ENCODE data around the gene NOTCH4. TPM values are rescaled to one million over a fixed set of nuclear protein-coding genes. Genes with fewer than 3 reads are reported as not detected.
A peak's percentile ranks its signal among the peaks of the same experiment; 100 is the strongest.
"Not testable (repeated sequence)": the region's sequence is repeated elsewhere in the genome, so short reads cannot be mapped to it uniquely, and the experiment has no call there.

The NOTCH4 gene
- total RNA-seq, 3 donors from 2014 or later = 20.8 to 47.9 (median 23.8) TPM

GRCh38 chr6:32190054-32190851, 33.6 kb downstream of the NOTCH4 start, which contains the start of gene PBX2:
Gene PBX2, minus strand, starts transcription at chr6:32190202. Its CDS starts 287 bp downstream, at chr6:32189915.
- TF ChIP-seq CTCF (IDR thresholded peaks at IDR 0.05) (no peak), POLR2AphosphoS5 (IDR thresholded peaks at IDR 0.05) (peak; percentile 39 to 89 (median 56)), POLR2A (IDR thresholded peaks at IDR 0.05) (peak; percentile 91)
- Histone ChIP-seq H3K36me3 (no peaks in the 10 kb centered on the region), H3K27ac (peak within 1 kb of the TSS; percentile 97 to 98), H3K4me1 (peaks cover 0 to 12% of the 10 kb centered on the region in 2 donors), H3K4me3 (peak within 1 kb of the TSS; percentile 68 to 76 (median 74)), H3K9me3 (no peaks in the 10 kb centered on the region), H3K27me3 (no peaks in the 10 kb centered on the region)
- peak; percentile 92 for DNase-seq (ENCODE audit: low spot score in 2 of 2)
- intact Hi-C loops (cut with DNase I; ENCODE audit: low total_unique reads) = no loop called here

GRCh38 chr6:32189742-32190053, 34.2 kb downstream of the NOTCH4 start:
- Histone ChIP-seq H3K36me3 (no peaks in the 10 kb centered on the region), H3K4me3 (peak overlapping the region; percentile 68 to 76 (median 74)), H3K4me1 (peaks cover 0 to 7% of the 10 kb centered on the region in 2 donors), H3K9me3 (no peaks in the 10 kb centered on the region), H3K27ac (peak overlapping the region; percentile 97 to 98), H3K27me3 (no peaks in the 10 kb centered on the region)
- no peak for DNase-seq (ENCODE audit: low spot score in 2 of 2)
- intact Hi-C loops (cut with DNase I; ENCODE audit: low total_unique reads) = no loop called here
- TF ChIP-seq POLR2A (IDR thresholded peaks at IDR 0.05) (no peak), POLR2AphosphoS5 (IDR thresholded peaks at IDR 0.05) (no peak), CTCF (IDR thresholded peaks at IDR 0.05) (no peak)

- no peaks in the 10 kb centered on the region for H3K27me3 ChIP-seq
- no peaks in the 10 kb centered on the region for H3K9me3 ChIP-seq
- H3K36me3 ChIP-seq = no peaks in the 10 kb centered on the region
- H3K4me3 ChIP-seq = peak overlapping the region; percentile 68 to 76 (median 74)
- DNase-seq (ENCODE audit: low spot score in 2 of 2) = no peak
- peaks cover 0 to 6% of the 10 kb centered on the region in 2 donors for H3K4me1 ChIP-seq
- peak overlapping the region; percentile 97 to 98 for H3K27ac ChIP-seq
- intact Hi-C loops (cut with DNase I; ENCODE audit: low total_unique reads) = no loop called here
- TF ChIP-seq POLR2A (IDR thresholded peaks at IDR 0.05) (no peak), CTCF (IDR thresholded peaks at IDR 0.05) (no peak), POLR2AphosphoS5 (IDR thresholded peaks at IDR 0.05) (no peak)
Measured at GRCh38 chr6:32189069-32189741, 34.7 kb downstream of the NOTCH4 start.

- H3K9me3 ChIP-seq = no peaks in the 10 kb centered on the region
- peak overlapping the region; percentile 97 to 98 for H3K27ac ChIP-seq
- intact Hi-C loops (cut with DNase I; ENCODE audit: low total_unique reads) = no loop called here
- peak in 1 of 3 donors; percentile 17 for TF ChIP-seq POLR2AphosphoS5 (IDR thresholded peaks at IDR 0.05)
- no peak for TF ChIP-seq CTCF (IDR thresholded peaks at IDR 0.05)
- peak; percentile 9 for TF ChIP-seq POLR2A (IDR thresholded peaks at IDR 0.05)
- peak overlapping the region; percentile 68 to 76 (median 74) for H3K4me3 ChIP-seq
- no peaks in the 10 kb centered on the region for H3K27me3 ChIP-seq
- H3K36me3 ChIP-seq = no peaks in the 10 kb centered on the region
- no peak for DNase-seq (ENCODE audit: low spot score in 2 of 2)
- H3K4me1 ChIP-seq = peaks cover 0 to 6% of the 10 kb centered on the region in 2 donors
Measured at GRCh38 chr6:32188381-32189068, 35.3 kb downstream of the NOTCH4 start.

GRCh38 chr6:32187725-32188380, 36.0 kb downstream of the NOTCH4 start:
- H3K27ac ChIP-seq = peak overlapping the region; percentile 97 to 98
- H3K4me3 ChIP-seq = peak overlapping the region in 2 of 3 donors; percentile 74 to 76
- intact Hi-C loops (cut with DNase I; ENCODE audit: low total_unique reads); H3K4me1 ChIP-seq; H3K9me3 ChIP-seq; H3K27me3 ChIP-seq; DNase-seq (ENCODE audit: low spot score in 2 of 2); H3K36me3 ChIP-seq: not testable (repeated sequence)
